ENCODE measurements around the gene DAPK2.

DNA sequence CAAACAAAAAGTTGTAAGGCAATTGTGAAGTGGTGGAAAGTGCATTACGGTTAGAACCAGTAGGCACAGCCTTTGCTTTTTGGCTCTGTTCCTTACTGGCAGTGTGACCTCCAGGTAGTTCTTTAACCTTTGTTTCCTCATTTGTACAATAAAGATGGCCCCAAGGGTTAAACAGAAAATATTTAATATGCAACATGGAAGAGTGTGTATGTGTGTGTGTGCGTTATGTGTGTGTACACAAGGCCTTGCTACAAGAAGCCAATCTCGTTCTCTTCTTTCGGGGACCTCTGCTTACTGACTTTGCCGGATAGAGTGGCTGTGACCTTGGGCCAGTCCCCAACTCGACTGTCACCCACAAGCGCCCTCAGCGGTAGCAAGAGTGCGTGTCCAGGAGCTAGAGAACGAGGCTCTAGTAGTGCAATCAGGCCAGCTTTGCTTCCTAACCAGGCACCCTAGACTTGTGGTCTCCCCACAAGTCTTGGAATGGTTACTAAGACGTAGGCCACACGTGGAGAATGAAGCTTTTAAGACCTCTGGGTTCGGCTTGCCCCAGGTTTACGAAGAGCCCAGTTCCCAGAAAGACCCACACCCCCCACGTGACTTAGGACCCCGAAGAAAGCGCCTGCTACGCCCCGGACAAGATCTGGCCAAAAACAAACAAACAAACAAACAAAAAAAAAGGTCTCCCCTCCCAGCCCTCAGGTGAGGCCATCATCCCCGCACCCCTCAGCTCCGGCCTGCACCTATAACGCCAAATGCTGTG lies 46.8 kb upstream of the DAPK2 start:
- TF ChIP-seq EZH2phosphoT487 (IDR thresholded peaks at IDR 0.05; ENCODE audit: insufficient read depth, low read depth) (no peak), EZH2 (IDR thresholded peaks at IDR 0.05; ENCODE audit: insufficient read depth, poor library complexity, severe bottlenecking) (no peak)

Data from GM23248 (cell line).